Endothelial cell of umbilical vein (primary cell): ENCODE results near the gene CFAP20.

ENCODE experiments used
- EZH2 ChIP-seq: IDR thresholded peaks from 2 replicates; pipeline ENCODE4 v1.6.1; 2012; ENCODE audit warnings: borderline replicate concordance, low read depth, mild to moderate bottlenecking, moderate library complexity, low read length, inconsistent platforms; ENCODE audit not compliant: severe bottlenecking
- JUN ChIP-seq: IDR thresholded peaks from 2 replicates; pipeline ENCODE4 v1.6.1; 2011; ENCODE audit warnings: borderline replicate concordance, low read depth; ENCODE audit not compliant: insufficient read length, insufficient read depth
- POLR2AphosphoS5 ChIP-seq: IDR thresholded peaks from 2 replicates; pipeline ENCODE4 v1.6.1; 2012; ENCODE audit warnings: low read depth, mild to moderate bottlenecking, control low read depth, low read length, moderate library complexity; ENCODE audit not compliant: insufficient read depth
- TF ChIP-seq, protein P1 (sequence below), 2 donors: IDR thresholded peaks; 1 replicate in 1 of 2; 2 replicates in 1 of 2; pipeline ENCODE4 v1.5.1; 2011; ENCODE audit warnings: low read length in 2 of 2, mild to moderate bottlenecking in 2 of 2, moderate library complexity in 2 of 2, control low read depth in 1 of 2, inconsistent platforms in 1 of 2, low read depth in 1 of 2; ENCODE audit not compliant: insufficient read depth in 1 of 2; ENCODE audit errors: extremely low read depth in 1 of 2
- TF ChIP-seq, protein P2 (sequence below): IDR thresholded peaks from 2 replicates; pipeline ENCODE4 v1.6.1; 2011; ENCODE audit not compliant: insufficient read depth, insufficient read length

DNA sequence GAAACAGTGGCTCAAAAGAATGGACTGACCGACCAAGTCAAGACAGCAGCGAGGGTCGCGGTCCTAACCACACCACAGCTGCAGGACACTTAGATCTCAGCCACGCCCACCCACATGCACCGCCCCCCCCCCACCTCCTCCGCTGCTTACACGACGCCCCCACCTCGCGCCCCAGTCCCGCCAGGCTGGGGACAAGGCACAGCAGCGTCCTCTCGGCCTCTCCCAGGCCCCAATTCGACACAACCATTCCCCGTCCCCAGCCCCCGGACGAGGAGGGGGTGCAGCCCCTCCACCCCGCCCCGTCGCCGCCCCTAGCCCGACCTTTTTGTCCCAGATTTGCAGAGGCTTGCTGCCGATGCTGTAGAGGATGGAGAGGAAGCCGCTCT is 477 bp downstream of the CFAP20 start:
- TF ChIP-seq JUN (no peak), POLR2AphosphoS5 (no peak), EZH2 (no peak)
- TF ChIP-seq, protein P1, sequence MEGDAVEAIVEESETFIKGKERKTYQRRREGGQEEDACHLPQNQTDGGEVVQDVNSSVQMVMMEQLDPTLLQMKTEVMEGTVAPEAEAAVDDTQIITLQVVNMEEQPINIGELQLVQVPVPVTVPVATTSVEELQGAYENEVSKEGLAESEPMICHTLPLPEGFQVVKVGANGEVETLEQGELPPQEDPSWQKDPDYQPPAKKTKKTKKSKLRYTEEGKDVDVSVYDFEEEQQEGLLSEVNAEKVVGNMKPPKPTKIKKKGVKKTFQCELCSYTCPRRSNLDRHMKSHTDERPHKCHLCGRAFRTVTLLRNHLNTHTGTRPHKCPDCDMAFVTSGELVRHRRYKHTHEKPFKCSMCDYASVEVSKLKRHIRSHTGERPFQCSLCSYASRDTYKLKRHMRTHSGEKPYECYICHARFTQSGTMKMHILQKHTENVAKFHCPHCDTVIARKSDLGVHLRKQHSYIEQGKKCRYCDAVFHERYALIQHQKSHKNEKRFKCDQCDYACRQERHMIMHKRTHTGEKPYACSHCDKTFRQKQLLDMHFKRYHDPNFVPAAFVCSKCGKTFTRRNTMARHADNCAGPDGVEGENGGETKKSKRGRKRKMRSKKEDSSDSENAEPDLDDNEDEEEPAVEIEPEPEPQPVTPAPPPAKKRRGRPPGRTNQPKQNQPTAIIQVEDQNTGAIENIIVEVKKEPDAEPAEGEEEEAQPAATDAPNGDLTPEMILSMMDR (IDR thresholded peaks at IDR 0.05; ENCODE audit: extremely low read depth in 1 of 2, insufficient read depth in 1 of 2, low read depth in 1 of 2, low read length in 2 of 2): no peak
- TF ChIP-seq, protein P2, sequence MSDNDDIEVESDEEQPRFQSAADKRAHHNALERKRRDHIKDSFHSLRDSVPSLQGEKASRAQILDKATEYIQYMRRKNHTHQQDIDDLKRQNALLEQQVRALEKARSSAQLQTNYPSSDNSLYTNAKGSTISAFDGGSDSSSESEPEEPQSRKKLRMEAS: no peak
